ENCODE data around the gene KAT6B. TPM values are rescaled to one million over a fixed set of nuclear protein-coding genes. Genes with fewer than 3 reads are reported as not detected.

KAT6B gene
- polyA plus RNA-seq, 1 donor from 2014 or later, result 11.5 TPM

DNA sequence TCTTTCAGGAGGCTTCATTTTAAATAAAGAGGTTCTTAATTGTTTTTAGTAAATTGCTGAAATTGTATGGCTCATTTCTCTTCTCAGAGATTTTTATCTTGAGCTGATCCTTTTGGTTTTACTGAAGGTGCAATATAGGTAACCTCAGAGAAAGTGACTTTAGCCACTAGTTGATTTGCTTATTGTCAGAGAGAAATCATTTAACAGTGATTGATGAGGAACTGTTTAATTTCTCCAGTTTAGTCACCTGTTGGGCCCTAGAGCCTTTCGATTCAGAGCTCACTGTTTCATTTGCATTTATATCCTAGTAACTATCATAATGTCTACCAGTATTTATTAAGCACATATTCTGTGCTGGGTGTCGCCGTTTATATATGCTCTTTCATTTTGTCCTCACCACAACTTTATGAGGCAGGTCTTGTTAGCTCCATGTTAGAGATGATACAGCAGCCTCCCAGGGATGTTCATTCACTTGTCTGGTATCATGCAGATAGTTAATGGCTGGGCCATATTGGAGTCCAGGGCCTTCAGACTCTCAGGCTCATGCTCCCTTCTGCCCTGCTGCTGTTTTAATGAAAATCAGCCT, 42.1 kb downstream of the KAT6B start:
- Histone ChIP-seq H3K79me2 (replicated peaks; ENCODE audit: insufficient read depth, low read length) (peaks cover 68% of the 10 kb centered on the region), H4K20me1 (ENCODE audit: insufficient read depth) (no peaks in the 10 kb centered on the region), H3F3A (ENCODE audit: insufficient read depth, low read length, poor library complexity, severe bottlenecking) (no peaks in the 10 kb centered on the region), H3K27ac (ENCODE audit: low read length) (no peak overlapping the region), H3K9me2 (ENCODE audit: insufficient read depth, low read length) (no peaks in the 10 kb centered on the region), H3K4me2 (ENCODE audit: low read length) (no peak overlapping the region), H2AFZ (ENCODE audit: low read depth, low read length) (no peak overlapping the region), H3K4me3 (ENCODE audit: low read length) (no peak overlapping the region), H3K27me3 (ENCODE audit: insufficient read depth, low read depth, low read length) (no peaks in the 10 kb centered on the region), H3K9ac (ENCODE audit: low read length) (no peak overlapping the region), H3K36me3 (ENCODE audit: insufficient read depth, low read length) (no peaks in the 10 kb centered on the region), H3K9me3 (ENCODE audit: low read length) (no peaks in the 10 kb centered on the region)
- TF ChIP-seq EP300 (conservative IDR thresholded peaks at IDR 0.05; ENCODE audit: poor library complexity, severe bottlenecking) (no peak), RAD21 (conservative IDR thresholded peaks at IDR 0.05) (no peak), EZH2 (IDR thresholded peaks at IDR 0.05; ENCODE audit: borderline replicate concordance, insufficient read depth, low read length, poor library complexity, severe bottlenecking) (no peak), POLR2AphosphoS5 (IDR thresholded peaks at IDR 0.05) (no peak), REST (IDR thresholded peaks at IDR 0.05; ENCODE audit: borderline replicate concordance) (no peak), TAF1 (IDR thresholded peaks at IDR 0.05; ENCODE audit: low read depth) (no peak), SMC3 (conservative IDR thresholded peaks at IDR 0.05; ENCODE audit: poor library complexity) (no peak), MXI1 (conservative IDR thresholded peaks at IDR 0.05; ENCODE audit: poor library complexity, severe bottlenecking) (no peak), CTCF (IDR thresholded peaks at IDR 0.05; ENCODE audit: poor library complexity, severe bottlenecking) (no peak)

- H4K20me1 ChIP-seq (ENCODE audit: insufficient read depth), result no peaks in the 10 kb centered on the region
- no peak overlapping the region for H3K4me3 ChIP-seq (ENCODE audit: low read length)
- no peaks in the 10 kb centered on the region for H3K9me2 ChIP-seq (ENCODE audit: insufficient read depth, low read length)
Measured at GRCh38 chr10:74869635-74870034, 43.2 kb downstream of the KAT6B start.

More at GRCh38 chr10:74869635-74870034, 43.2 kb downstream of the KAT6B start:
- TF ChIP-seq EZH2 (IDR thresholded peaks at IDR 0.05; ENCODE audit: borderline replicate concordance, insufficient read depth, low read length, poor library complexity, severe bottlenecking) (no peak), SMC3 (conservative IDR thresholded peaks at IDR 0.05; ENCODE audit: poor library complexity) (no peak), EP300 (conservative IDR thresholded peaks at IDR 0.05; ENCODE audit: poor library complexity, severe bottlenecking) (no peak), MXI1 (conservative IDR thresholded peaks at IDR 0.05; ENCODE audit: poor library complexity, severe bottlenecking) (no peak), RAD21 (conservative IDR thresholded peaks at IDR 0.05) (no peak)
- H3K79me2 ChIP-seq (replicated peaks; ENCODE audit: insufficient read depth, low read length), result peaks cover 68% of the 10 kb centered on the region
- no peak overlapping the region for H3K27ac ChIP-seq (ENCODE audit: low read length)
- no peak overlapping the region for H3K9ac ChIP-seq (ENCODE audit: low read length)
- H3K4me2 ChIP-seq (ENCODE audit: low read length), result no peak overlapping the region
- no peaks in the 10 kb centered on the region for H3K36me3 ChIP-seq (ENCODE audit: insufficient read depth, low read length)
- H3F3A ChIP-seq (ENCODE audit: insufficient read depth, low read length, poor library complexity, severe bottlenecking), result no peaks in the 10 kb centered on the region
- H2AFZ ChIP-seq (ENCODE audit: low read depth, low read length), result no peak overlapping the region
- no peaks in the 10 kb centered on the region for H3K9me3 ChIP-seq (ENCODE audit: low read length)
- H3K27me3 ChIP-seq (ENCODE audit: insufficient read depth, low read depth, low read length), result no peaks in the 10 kb centered on the region
